Fibroblast of lung (primary cell): Measurements from ENCODE around the gene RHOT1.

ENCODE experiments used
- EZH2 ChIP-seq: IDR thresholded peaks from 2 replicates; pipeline ENCODE4 v1.5.1; 2012; ENCODE audit warnings: low read length, control low read depth, mild to moderate bottlenecking; ENCODE audit errors: missing control alignments
- TF ChIP-seq, protein P1 (sequence below), 2 donors: IDR thresholded peaks in 1 of 2; conservative IDR thresholded peaks in 1 of 2; 1 replicate in 1 of 2; 2 replicates in 1 of 2; pipeline ENCODE4 v1.5.1; 2011 to 2012; ENCODE audit warnings: low read length in 2 of 2, control low read depth in 1 of 2, inconsistent platforms in 1 of 2, low read depth in 1 of 2, mild to moderate bottlenecking in 1 of 2

GRCh38 chr17:32103476-32104113, 38.7 kb upstream of the RHOT1 start:
- TF ChIP-seq, protein P1, sequence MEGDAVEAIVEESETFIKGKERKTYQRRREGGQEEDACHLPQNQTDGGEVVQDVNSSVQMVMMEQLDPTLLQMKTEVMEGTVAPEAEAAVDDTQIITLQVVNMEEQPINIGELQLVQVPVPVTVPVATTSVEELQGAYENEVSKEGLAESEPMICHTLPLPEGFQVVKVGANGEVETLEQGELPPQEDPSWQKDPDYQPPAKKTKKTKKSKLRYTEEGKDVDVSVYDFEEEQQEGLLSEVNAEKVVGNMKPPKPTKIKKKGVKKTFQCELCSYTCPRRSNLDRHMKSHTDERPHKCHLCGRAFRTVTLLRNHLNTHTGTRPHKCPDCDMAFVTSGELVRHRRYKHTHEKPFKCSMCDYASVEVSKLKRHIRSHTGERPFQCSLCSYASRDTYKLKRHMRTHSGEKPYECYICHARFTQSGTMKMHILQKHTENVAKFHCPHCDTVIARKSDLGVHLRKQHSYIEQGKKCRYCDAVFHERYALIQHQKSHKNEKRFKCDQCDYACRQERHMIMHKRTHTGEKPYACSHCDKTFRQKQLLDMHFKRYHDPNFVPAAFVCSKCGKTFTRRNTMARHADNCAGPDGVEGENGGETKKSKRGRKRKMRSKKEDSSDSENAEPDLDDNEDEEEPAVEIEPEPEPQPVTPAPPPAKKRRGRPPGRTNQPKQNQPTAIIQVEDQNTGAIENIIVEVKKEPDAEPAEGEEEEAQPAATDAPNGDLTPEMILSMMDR (conservative IDR thresholded peaks at IDR 0.05 in 1 of 2, IDR thresholded peaks at IDR 0.05 in 1 of 2; ENCODE audit: low read depth in 1 of 2, low read length in 2 of 2), result no peak
- no peak for TF ChIP-seq EZH2
